ENCODE results near the gene PLEKHG2. TPM values are rescaled to one million over a fixed set of nuclear protein-coding genes. Genes with fewer than 3 reads are reported as not detected.
A peak's percentile ranks its signal among the peaks of the same experiment; 100 is the strongest.

PLEKHG2 gene
- polyA plus RNA-seq, 1 donor from 2014 or later: 14.3 TPM

DNA sequence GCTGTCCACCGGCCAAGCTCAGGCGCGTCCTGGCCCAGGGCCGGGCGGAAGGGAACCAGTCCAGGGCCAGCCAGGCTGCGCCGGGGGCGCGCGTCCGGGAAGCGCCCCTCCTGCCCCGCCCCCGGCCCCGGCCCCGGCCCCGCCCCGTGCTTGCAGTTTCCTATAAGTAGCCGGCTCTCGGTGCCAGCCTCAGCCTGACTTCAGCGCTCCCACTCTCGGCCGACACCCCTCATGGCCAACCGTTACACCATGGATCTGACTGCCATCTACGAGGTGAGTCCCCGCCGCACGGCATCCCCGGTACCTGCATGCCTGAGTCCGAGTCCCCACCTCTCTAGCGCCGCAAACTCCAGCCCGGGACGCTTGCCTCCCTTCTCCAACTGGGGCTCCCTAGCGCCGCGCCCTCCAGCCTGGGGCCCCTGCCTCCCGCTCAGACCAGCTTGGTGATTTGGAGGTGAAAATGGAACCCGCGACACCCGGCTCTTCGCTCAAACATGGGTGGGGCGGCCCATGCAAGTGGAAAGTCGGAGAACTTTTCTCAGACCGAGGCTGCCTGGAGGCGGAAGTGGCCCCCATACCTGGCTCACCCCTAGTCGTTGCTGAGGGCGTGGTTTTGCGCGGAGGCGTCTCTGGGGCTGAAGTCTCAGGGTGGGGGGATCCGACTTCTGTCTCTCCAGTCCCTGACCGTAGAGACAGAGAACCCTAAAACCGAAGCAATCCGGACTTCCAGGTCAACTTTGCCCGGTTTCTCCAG is 5.6 kb upstream of the PLEKHG2 start, which contains the start of gene ZFP36:
TSS of gene ZFP36 (plus strand) at position 192 of the 754 bp plus-strand sequence. CDS start at position 250, 58 bp downstream.
- H3K9me3 ChIP-seq (ENCODE audit: low read length): no peaks in the 10 kb centered on the region
- no peaks in the 10 kb centered on the region for H3K9me2 ChIP-seq (ENCODE audit: insufficient read depth, low read length)
- peak within 1 kb of the TSS; percentile 58 for H3K4me3 ChIP-seq (ENCODE audit: low read length)
- H2AFZ ChIP-seq (ENCODE audit: low read depth, low read length): no peak within 1 kb of the TSS
- H3K27ac ChIP-seq (ENCODE audit: low read length): no peak within 1 kb of the TSS
- TF ChIP-seq EZH2 (IDR thresholded peaks at IDR 0.05; ENCODE audit: borderline replicate concordance, insufficient read depth, low read length, poor library complexity, severe bottlenecking): no peak
- TF ChIP-seq MXI1 (conservative IDR thresholded peaks at IDR 0.05; ENCODE audit: poor library complexity, severe bottlenecking): no peak
- TF ChIP-seq SMC3 (conservative IDR thresholded peaks at IDR 0.05; ENCODE audit: poor library complexity): no peak
- no peak for TF ChIP-seq TAF1 (IDR thresholded peaks at IDR 0.05; ENCODE audit: low read depth)
- no peak for TF ChIP-seq EP300 (conservative IDR thresholded peaks at IDR 0.05; ENCODE audit: poor library complexity, severe bottlenecking)
- TF ChIP-seq POLR2AphosphoS5 (IDR thresholded peaks at IDR 0.05): no peak
- no peak for TF ChIP-seq RAD21 (conservative IDR thresholded peaks at IDR 0.05)
- TF ChIP-seq, protein P1, sequence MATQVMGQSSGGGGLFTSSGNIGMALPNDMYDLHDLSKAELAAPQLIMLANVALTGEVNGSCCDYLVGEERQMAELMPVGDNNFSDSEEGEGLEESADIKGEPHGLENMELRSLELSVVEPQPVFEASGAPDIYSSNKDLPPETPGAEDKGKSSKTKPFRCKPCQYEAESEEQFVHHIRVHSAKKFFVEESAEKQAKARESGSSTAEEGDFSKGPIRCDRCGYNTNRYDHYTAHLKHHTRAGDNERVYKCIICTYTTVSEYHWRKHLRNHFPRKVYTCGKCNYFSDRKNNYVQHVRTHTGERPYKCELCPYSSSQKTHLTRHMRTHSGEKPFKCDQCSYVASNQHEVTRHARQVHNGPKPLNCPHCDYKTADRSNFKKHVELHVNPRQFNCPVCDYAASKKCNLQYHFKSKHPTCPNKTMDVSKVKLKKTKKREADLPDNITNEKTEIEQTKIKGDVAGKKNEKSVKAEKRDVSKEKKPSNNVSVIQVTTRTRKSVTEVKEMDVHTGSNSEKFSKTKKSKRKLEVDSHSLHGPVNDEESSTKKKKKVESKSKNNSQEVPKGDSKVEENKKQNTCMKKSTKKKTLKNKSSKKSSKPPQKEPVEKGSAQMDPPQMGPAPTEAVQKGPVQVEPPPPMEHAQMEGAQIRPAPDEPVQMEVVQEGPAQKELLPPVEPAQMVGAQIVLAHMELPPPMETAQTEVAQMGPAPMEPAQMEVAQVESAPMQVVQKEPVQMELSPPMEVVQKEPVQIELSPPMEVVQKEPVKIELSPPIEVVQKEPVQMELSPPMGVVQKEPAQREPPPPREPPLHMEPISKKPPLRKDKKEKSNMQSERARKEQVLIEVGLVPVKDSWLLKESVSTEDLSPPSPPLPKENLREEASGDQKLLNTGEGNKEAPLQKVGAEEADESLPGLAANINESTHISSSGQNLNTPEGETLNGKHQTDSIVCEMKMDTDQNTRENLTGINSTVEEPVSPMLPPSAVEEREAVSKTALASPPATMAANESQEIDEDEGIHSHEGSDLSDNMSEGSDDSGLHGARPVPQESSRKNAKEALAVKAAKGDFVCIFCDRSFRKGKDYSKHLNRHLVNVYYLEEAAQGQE (IDR thresholded peaks at IDR 0.05; ENCODE audit: borderline replicate concordance): no peak
- no peaks in the 10 kb centered on the region for H4K20me1 ChIP-seq (ENCODE audit: insufficient read depth)
- no peaks in the 10 kb centered on the region for H3F3A ChIP-seq (ENCODE audit: insufficient read depth, low read length, poor library complexity, severe bottlenecking)
- H3K79me2 ChIP-seq (replicated peaks; ENCODE audit: insufficient read depth, low read length): no peaks in the 10 kb centered on the region
- peaks cover 52% of the 10 kb centered on the region for H3K27me3 ChIP-seq (ENCODE audit: insufficient read depth, low read depth, low read length)
- H3K9ac ChIP-seq (ENCODE audit: low read length): peak within 1 kb of the TSS; percentile 23
- peak within 1 kb of the TSS; percentile 30 for H3K4me2 ChIP-seq (ENCODE audit: low read length)
- no peaks in the 10 kb centered on the region for H3K36me3 ChIP-seq (ENCODE audit: insufficient read depth, low read length)

DNA sequence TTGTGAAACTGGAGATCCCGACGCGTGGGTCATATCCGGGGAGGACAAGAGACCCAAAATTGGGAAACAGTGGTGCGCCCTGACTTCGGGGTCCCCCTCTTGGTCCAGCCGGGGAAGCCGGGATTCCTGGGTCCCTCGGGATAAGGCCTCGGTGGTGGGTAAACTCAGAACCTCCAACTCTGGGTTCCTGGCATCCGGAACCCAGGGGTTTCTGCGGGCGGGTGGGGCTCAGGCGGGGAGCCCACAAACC is 5.1 kb upstream of the PLEKHG2 start:
- TF ChIP-seq EP300 (conservative IDR thresholded peaks at IDR 0.05; ENCODE audit: poor library complexity, severe bottlenecking) (no peak), RAD21 (conservative IDR thresholded peaks at IDR 0.05) (no peak), TAF1 (IDR thresholded peaks at IDR 0.05; ENCODE audit: low read depth) (no peak), EZH2 (IDR thresholded peaks at IDR 0.05; ENCODE audit: borderline replicate concordance, insufficient read depth, low read length, poor library complexity, severe bottlenecking) (no peak)
- TF ChIP-seq, protein P1 (IDR thresholded peaks at IDR 0.05; ENCODE audit: borderline replicate concordance): no peak
- Histone ChIP-seq H2AFZ (ENCODE audit: low read depth, low read length) (no peak overlapping the region), H3F3A (ENCODE audit: insufficient read depth, low read length, poor library complexity, severe bottlenecking) (no peaks in the 10 kb centered on the region), H3K36me3 (ENCODE audit: insufficient read depth, low read length) (no peaks in the 10 kb centered on the region), H4K20me1 (ENCODE audit: insufficient read depth) (no peaks in the 10 kb centered on the region), H3K27me3 (ENCODE audit: insufficient read depth, low read depth, low read length) (peaks cover 52% of the 10 kb centered on the region), H3K9me3 (ENCODE audit: low read length) (no peaks in the 10 kb centered on the region), H3K4me2 (ENCODE audit: low read length) (no peak overlapping the region), H3K9ac (ENCODE audit: low read length) (no peak overlapping the region), H3K4me3 (ENCODE audit: low read length) (peak overlapping the region; percentile 58), H3K79me2 (replicated peaks; ENCODE audit: insufficient read depth, low read length) (no peaks in the 10 kb centered on the region), H3K9me2 (ENCODE audit: insufficient read depth, low read length) (no peaks in the 10 kb centered on the region), H3K27ac (ENCODE audit: low read length) (no peak overlapping the region)

Data from neural cell (in vitro differentiated cells).